ENCODE results near the gene PRR12.

DNA sequence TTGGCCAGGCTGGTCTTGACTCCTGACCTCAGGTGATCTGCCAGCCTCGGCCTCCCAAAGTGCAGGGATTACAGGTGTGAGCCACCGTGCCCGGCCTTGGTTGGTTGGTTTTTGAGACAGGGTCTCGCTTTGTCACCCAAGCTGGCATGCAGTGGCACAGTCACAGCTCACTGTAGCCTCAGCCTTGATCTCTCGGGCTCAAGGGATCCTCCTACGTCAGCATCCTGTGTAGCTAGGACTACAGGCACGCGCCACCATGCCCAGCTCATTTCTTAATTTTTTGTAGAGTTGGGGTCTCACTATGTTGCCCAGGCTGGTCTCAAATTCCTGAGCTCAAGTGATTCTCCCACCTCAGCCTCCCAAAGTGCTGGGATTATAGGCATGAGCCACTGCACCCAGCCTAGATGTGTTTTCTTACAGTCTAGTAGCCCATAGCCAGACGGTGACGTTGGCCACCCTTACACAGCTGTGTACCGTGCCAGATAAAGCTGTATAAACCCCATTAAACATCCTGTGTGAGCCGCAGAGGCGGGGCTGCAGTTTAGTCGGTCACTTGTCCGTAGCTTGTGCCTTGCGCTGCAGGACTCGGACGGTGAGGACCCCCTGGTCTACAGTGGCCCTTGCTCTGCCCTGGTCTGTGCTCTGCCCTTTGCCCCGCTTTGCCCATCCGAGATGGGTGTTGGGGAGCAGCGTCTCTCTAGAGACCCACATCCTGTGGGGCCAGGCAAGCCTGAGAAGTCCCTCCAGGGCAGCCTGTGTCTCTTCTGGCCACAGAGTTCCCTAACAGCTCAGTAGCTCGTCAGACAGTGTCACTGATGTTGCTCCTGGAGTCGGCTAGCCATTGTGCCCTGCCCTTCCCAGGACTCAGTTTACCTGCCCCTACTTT, 64.8 kb downstream of the PRR12 start:
- TF ChIP-seq, protein P1, sequence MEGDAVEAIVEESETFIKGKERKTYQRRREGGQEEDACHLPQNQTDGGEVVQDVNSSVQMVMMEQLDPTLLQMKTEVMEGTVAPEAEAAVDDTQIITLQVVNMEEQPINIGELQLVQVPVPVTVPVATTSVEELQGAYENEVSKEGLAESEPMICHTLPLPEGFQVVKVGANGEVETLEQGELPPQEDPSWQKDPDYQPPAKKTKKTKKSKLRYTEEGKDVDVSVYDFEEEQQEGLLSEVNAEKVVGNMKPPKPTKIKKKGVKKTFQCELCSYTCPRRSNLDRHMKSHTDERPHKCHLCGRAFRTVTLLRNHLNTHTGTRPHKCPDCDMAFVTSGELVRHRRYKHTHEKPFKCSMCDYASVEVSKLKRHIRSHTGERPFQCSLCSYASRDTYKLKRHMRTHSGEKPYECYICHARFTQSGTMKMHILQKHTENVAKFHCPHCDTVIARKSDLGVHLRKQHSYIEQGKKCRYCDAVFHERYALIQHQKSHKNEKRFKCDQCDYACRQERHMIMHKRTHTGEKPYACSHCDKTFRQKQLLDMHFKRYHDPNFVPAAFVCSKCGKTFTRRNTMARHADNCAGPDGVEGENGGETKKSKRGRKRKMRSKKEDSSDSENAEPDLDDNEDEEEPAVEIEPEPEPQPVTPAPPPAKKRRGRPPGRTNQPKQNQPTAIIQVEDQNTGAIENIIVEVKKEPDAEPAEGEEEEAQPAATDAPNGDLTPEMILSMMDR (IDR thresholded peaks at IDR 0.05): no peak
- no peak for TF ChIP-seq POLR2A (IDR thresholded peaks at IDR 0.05)
